SKM-1 (cell line): Measurements from ENCODE around the gene AHNAK2.
"Not testable (repeated sequence)": the region's sequence is repeated elsewhere in the genome, so short reads cannot be mapped to it uniquely, and the experiment has no call there.

Experiments
- DNase-seq: peaks from one replicate; lab custom pipeline; 2025; ENCODE audit not compliant: unreplicated experiment; lab: John Stamatoyannopoulos, UW

AHNAK2 gene

DNA sequence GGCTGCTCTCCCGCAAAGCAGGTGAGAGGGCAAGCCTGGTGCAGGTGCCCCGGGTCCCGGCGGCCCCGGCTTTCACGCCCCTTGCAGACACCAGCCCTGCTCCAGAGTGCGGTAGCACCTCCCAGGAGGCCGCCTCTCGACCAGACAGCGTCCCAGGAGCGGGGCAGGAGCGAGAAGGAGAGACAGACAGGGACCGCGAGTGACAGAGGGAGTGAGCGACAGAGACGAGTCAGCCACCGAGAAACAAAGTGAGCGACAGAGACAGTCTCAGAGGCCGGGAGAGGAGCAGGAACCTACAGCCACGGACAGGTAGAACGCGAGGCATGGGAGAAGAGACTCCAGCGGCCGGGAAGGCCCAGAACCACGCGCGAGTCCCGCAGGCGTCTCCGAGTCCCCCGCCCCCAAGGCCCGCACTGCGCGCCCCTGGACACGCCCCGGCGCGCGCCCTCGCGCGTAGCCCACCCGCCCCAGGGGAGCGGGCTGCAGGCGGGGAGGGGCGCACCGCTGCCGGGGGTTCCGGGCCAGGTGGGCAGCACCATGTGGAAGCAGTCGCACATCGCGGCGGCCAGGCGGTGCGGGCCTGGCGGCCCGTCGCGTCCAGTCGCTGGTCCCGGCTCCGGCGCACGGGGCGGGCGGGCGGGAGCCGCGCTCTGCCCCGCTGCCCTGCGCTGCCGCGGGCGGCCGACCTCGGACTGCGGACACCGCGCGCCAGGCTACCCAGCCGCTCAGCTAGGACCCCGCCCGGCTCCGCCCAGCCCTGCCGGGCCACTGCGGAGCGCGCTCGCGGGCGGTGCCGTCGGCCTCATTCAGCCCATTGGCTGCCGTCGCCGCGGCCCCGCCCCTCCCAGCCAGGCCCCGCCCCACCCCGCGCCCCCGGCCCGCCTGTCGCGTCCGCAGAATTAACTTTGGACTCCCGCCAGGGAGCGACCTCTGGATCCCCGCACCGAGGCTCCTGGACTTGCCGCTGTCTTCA lies at the start of gene AHNAK2:
AHNAK2 (minus strand) TSS at position 694 of the 973 bp plus-strand sequence; CDS start at position 557, 137 bp downstream.
- peak; percentile 6 for DNase-seq

DNA sequence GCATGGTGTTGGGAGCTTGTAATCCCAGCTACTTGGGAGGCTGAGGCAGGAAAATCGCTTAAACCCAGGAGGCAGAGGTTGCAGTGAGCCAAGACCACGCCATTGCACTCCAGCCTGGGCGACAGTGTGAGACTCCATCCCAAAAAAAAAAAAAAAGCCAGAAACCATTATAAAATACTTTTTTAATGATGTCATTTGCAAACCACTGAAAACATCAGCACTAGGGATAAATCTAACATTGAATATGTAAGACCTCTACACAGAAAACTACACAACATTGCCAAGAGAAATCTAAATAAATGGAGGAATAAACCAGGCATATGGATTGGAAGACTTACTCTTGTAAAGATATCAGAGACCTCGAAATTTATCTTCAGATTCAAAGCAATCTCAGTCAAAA lies 49.5 kb upstream of the AHNAK2 start:
- DNase-seq, result not testable (repeated sequence)

DNA sequence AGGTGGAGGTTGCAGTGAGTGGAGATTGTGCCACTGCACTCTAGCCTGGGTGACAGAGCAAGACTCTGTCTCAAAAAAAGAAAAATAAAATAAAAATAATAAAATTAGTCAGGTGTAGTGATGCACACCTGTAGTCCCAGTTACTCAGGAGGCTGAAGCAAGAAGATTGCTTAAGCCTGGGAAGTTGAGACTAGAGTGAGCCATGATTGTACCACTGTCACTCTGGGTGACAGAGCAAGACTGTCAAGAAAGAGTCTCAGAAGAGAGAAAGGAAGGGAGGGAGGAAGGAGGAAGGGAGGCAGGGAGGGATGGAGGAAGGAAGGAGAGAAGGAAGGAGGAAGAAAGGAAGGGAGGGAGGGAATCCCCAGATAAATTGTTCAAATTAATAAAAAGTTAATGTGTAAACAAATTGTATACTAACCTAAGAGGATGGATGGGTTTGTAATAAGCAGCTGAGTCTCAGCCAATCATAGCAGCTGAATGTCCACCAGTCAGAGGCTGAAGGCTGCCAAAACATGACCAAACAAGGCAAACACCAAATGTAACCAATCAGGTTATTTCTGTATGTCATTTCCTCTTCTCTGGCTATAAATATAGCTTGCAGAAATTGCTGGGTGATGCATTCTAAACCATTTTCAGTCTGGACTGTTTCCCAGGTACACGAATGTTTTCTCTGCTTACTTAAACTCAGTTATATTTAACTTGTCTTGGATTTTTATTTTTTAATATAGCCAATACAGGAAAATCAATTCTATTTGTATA lies 48.8 kb upstream of the AHNAK2 start:
- DNase-seq, result no peak

DNA sequence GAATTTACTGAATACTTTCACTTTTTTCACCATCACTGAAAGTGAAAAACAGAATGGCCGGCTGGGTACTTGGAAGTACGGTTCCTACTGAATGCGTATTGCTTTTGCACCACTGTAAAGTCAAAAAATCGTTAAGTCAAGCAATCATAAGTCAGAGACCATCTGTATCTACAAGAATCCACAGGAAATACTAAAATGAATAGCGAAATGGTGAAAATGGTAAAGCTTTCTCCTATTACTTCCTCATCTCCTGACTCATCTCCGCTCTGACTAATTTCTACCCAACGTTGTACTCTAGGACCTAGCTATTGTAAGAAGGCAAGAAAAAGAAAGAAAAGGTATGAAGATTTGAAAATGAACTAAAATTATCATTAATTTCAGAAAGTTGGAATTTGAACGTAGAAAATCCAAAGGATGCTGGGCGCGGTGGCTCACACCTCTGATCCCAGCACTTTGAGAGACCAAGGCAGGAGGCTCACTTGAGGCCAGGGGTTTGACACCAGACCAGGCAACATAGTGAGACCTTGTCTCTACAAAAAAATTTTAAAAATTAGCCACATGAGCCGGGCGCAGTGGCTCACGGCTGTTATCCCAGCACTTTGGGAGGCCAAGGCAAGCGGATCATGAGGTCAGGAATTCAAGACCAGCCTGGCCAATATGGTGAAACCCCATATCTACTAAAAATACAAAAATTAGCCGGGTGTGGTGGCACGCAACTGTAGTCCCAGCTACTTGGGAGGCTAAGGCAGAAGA lies 48.0 kb upstream of the AHNAK2 start:
- no peak for DNase-seq

DNA sequence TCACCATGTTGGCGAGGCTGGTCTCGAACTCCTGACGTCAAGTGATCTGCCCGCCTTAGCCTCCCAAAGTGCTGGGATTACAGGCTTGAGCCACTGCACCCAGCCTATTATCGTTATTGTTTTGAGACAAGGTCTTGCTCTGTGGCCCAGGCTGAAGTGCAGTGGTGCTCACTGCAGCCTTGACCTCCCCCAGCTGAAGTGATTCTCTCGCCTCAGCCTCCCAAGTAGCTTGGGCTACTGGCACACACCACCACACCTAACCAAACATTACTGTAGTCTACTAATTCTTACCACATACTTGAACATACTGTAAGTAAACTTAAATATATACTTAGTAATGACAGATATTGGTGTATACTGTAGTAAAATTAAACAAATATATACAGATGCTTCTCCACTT lies 47.3 kb upstream of the AHNAK2 start:
- no peak for DNase-seq

DNA sequence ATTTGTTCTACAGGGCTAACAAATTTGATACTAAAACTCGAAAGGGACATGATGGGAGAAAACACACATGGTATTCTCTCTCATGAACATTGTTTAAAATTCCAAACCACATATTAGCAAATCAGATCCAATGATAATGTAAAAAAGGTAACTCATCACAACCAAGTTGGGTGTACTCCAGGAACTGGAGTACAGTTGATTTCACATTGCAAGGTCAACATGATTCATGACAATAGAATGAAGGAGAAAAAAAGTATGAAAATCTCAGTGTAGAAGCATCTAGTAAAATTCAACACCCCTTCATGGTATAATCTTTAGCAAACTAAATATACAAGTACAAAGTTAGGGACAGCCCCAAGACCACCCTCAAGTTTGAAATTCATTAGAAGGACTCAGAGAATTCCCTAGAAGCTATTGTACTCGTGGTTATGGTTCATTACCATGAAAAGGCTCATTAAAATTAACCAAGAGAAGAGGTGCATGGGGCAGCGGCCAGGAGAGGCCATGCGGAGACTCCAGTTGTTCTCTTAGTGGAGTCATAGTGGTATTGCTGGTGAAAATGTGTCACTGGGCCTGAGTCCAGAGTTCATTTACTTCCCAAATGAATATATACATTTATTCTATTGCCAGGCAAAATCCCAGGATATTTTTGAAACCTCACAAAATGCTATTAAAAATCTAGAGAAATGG lies 45.8 kb upstream of the AHNAK2 start:
- DNase-seq, result no peak

DNA sequence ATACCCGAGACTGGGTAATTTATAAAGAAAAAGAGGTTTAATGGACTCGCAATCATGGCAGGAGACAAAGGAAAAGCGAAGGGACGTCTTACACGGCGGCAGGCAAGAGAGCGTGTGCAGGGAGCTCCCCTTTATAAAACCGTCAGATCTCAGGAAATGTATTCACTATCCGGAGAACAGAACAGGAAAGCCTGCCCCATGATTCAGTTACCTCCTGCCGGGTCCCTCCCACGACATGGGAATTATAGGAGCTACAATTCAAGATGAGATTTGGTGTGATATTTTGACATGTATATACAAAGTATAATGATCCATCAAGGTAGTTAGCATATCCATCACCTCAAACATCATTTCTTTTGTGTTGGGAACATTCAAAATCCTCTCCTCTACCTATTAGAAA lies 45.0 kb upstream of the AHNAK2 start:
- DNase-seq, result no peak

DNA sequence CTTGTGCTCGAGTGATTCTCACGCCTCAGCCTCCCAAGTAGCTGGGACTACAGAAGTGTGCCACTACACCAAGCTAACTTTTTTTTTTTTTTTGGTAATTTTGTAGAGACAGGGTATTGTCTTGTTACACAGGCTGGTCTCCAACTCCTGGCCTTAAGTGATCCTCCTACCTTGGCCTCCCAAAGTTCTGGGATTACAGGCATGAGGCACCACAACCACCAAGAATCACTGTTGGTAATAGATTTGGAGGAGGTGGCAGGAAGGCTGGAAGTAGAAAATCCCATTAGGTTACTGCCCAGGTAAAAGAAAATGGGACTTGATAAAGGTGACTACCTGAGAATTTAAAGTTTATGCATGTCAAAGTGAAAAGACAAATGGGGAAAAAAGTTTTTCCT lies 44.1 kb upstream of the AHNAK2 start:
- DNase-seq, result no peak

DNA sequence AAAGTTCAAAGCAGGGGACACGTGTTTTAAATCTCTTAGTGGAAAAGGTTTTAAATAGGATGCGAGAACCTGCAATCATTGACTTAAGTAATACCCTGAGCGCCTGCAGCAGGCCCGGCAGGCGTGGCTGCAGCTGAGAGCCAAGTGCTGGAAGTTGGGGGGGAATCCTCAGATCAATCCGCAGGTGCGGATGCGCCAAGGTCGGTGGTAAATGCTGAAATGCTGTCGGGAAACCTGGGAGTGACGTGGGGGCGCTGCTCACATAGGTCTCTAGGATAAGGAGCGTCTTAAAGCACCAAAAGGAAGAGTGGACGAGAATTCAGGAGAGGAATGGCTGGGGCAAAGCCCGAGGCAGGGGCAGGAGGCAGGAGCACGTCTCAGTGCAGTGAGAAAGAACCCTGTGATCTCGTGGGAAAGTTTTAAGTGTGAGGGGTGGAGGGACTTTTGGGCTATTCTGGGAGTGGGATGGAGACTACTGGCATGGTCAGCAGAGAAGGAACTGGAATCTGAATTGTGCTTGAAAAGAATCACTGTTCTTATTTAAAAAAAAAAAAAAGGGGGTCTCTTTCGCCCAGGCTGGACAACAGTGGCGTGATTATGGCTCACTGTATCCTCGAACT lies 43.6 kb upstream of the AHNAK2 start:
- no peak for DNase-seq

DNA sequence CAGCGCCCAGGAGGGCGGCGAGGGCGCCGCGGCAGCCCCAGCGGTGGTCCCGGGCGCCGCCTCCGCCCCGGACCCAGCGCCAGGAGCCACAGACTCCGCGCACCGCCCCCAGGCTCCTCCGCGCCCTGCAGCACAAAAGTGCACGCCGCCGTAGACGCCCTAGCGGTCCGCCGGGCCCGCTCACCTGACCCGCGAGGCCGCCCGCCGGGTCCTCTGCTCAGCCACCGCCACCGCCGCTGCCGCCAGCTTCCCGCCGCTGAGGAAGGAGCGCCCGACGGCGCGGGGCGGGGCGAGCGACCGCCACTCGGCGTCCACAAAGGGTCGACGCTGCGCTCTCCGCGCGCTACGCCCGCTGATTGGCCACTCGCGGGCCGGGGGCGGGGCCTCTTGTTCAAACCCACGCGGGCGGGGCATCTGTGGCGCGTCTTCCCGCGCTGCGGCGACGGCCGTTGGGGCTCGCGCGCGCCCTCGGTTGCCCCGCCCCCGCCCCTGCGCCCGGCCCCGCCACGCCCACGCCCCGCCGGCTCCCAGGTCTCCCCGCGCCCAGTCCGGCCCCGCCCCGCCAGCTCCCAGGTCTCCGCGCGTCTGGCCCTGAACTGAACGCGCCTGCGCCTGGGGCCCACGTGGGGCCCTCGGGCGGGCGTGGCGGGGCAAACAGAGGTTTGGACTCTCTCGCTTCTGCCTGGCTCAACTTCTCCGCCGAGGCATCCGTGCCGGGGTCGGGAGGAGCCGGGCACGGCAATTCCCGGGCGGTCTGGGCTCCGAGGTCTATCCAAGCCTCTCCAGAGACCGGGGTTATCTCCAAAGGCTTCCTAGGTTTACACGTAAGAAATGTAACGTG lies 42.9 kb upstream of the AHNAK2 start, which contains the start of gene CDCA4:
CDCA4 (minus strand) TSS at position 269 of the 841 bp plus-strand sequence. CDS start 9,154 bp downstream, outside the sequence.
- peak; percentile 64 for DNase-seq

DNA sequence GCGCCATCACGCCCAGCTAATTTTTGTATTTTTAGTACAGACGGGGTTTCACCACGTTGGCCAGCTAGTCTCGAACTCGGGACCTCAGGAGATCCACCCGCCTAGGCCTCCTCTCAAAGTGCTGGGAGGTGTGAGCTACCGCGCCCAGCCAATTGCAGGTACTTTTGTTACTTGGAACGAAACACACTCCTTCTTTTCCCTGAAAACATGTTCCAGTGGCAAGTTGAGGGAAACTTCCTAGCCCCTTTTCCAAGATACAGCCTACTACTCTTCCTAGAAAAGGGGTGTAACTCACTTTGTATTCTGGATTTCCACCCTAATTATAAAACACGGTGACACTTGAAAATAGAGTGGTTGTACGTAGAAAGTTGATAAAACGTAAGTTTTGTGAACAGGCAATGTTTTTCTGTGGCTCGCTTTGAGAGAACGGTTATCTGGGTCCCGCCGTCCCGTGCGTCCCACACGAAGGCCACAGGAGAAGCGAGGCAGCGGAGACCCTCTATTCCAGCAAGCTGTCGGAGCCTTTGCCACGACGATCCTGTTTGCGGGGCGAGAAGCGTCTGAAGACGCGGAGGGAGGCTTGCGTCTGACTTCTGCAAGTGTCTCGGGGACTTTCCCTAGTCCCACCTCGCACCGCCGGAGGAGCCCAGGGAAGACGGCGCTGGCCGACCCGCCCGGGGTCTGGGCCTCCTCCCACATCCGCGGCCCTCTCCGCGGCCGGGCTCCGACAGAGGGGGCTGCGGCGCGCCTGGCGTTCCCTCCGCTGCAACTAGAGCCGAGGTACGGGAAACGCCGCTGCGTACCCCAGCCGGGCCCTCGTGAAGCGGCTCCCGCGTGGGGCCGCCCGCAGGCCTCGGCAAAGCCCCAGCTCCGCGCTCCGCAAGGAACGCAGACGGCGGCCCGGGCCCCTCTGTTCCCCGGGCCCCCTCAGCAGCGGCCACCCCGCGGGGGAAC lies 42.0 kb upstream of the AHNAK2 start:
- no peak for DNase-seq

DNA sequence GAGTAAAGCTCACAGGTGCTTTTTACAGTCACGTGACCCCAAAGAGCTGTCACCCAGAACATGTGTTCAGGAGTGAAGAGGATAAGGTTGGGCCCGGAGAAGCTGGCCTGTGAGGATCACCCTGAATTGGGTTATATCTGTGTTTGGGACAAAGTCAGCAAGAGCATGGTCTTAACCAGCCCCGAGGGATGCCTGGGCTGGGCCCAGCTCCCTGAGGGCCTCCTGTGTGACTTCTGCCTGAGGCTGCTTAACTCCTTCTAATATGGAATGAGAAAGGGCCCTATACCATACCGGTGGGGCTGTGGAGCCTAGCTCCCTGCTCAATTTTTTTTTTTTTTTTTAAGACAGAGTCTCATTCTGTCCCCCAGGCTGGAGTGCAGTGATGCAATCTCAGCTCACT lies 40.2 kb upstream of the AHNAK2 start:
- DNase-seq, result no peak

DNA sequence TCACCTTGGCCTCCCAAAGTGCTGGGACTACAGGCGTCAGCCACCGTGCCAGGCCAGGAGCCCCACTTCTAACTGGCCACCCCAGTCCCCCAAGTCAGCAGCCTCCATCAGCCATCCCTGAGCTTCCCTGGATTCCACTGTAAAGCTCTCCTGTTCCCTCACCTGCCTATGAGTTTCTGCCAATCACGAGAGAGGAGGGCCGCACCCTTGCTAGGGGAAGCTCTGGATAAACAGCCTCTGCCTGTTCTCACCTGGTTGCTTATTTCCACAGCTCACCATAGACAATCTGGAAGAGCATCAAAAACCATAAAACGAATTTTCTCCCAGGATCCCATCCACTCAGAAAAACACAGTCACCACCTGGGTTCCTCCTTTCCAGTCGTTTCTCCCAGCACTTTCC lies 37.7 kb upstream of the AHNAK2 start:
- DNase-seq, result no peak

DNA sequence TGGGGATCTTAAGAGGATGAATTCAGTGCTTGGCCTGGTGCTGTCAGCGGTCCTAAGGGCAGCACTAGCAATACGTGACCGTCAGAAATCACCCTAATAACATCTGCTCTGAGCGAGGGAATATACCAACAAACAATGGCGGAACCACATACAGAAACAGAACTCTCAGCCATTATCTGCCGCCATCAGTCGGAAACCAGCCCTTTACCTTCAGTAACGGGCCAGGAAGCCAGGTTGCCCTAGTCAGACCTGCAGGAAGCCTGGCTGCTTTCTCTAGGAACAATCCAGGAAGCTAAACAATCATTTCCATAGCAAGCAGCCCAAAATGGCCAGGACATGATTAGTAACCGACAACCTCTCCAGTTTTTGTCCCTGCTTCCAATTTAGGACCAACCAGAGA lies 37.1 kb upstream of the AHNAK2 start:
- DNase-seq, result no peak

DNA sequence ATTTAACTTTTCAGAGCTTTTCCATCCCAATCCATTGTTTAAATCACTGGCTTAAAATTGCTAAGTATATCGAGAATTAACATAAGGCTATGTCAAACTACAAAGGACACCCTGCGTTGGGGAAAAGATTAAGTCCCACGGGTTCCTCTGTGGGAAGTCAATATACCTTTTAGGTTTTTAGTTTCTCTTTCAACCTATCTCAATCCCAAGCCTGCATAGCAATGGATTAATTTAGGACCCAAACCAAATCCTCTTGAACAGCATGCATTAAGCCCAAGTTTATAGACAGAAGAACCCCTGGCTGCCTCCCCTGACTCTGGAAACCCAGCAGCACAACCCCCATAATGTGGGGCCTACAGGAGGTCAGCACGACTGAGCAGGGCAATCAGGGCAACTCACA lies 36.5 kb upstream of the AHNAK2 start:
- no peak for DNase-seq

DNA sequence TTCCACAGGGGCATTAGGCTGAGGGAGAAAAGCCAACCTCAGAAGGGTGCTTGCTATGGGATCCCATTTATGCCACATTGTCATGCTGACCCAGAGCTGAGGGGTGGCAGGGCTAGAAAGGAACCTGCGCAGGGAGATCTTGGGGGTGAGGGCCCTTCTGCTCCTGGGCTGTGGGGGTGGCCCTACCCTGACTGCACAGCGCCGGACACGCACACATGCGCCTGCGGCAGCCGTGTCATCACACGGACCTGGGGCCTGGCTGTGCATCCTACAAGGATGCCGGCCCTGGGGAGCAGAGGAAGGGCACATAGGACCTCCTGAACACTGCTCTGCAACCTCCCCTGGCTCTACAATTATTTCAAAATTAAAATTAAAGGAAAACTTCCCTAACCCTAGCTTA lies 35.9 kb upstream of the AHNAK2 start:
- DNase-seq, result no peak

DNA sequence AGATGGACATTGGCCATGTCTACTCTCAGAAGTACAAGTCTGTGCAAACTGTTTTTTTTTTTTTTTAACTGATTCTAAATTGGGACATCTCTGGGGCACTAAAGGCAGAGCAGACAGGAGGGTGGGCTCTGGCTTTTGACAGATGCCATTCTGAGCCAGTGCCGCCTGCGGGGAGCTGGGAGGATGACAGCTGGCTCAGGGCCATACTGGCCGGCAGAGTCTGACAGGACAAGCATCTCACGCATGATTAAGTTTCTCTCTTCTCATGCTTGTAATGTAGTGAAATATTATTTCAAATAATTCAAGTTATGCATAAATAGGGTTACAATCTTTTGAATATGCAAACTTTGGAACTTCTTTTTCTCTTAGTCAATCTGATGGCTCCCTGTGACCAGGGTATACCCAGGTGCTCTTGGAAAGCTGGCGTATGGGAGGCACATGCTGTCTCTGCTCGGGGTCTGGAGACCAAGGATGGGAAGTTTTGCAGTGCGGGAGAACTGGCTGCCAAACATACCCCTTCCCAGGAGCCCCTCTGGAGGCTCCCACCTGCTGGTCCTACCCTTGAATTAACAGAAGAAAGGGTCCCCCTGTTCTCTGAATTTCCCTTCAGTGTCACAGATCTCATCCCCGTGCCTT lies 35.1 kb upstream of the AHNAK2 start:
- no peak for DNase-seq
